Astrocyte (in vitro differentiated cells and primary cell): ENCODE results near the gene CNPY2. TPM values are rescaled to one million over a fixed set of nuclear protein-coding genes. Genes with fewer than 3 reads are reported as not detected.

Experiments used
- DNase-seq: peaks from one replicate; pipeline ENCODE4 v3.0.0-alpha.2; 2010; ENCODE audit warnings: low read depth
- FAIRE-seq: peaks from 2 replicates; lab custom pipeline; 2011; peaks lifted over from hg19 to GRCh38; lab: Jason Lieb, UNC
- H2AFZ ChIP-seq: 2 replicates; pipeline ENCODE4 v1.6.0; 2012; ENCODE audit warnings: low read depth, low read length, inconsistent platforms
- H3K27ac ChIP-seq: 2 replicates; pipeline ENCODE4 v1.5.1; 2011; ENCODE audit warnings: low read depth, low read length, inconsistent platforms
- H3K27me3 ChIP-seq: 2 replicates; pipeline ENCODE4 v1.6.0; 2011; ENCODE audit warnings: low read length, inconsistent platforms; ENCODE audit not compliant: insufficient read depth
- H3K36me3 ChIP-seq: 2 replicates; pipeline ENCODE4 v1.5.1; 2011; ENCODE audit warnings: low read length, inconsistent platforms; ENCODE audit not compliant: insufficient read depth
- H3K4me1 ChIP-seq: 2 replicates; pipeline ENCODE4 v1.5.1; 2011; ENCODE audit warnings: low read length, inconsistent platforms; ENCODE audit not compliant: insufficient read depth
- H3K4me2 ChIP-seq: 2 replicates; pipeline ENCODE4 v1.6.0; 2012; ENCODE audit warnings: low read length, inconsistent platforms
- H3K4me3 ChIP-seq: 2 replicates; pipeline ENCODE4 v1.5.1; 2011; ENCODE audit warnings: low read depth, mild to moderate bottlenecking, low read length, inconsistent platforms; ENCODE audit not compliant: insufficient read depth
- H3K79me2 ChIP-seq: 2 replicates; pipeline ENCODE4 v1.6.0; 2012; ENCODE audit warnings: mild to moderate bottlenecking, low read length, inconsistent platforms; ENCODE audit not compliant: insufficient read depth
- H3K9ac ChIP-seq: 2 replicates; pipeline ENCODE4 v1.6.0; 2012; ENCODE audit warnings: mild to moderate bottlenecking, low read length, inconsistent platforms
- H3K9me3 ChIP-seq: 2 replicates; pipeline ENCODE4 v1.5.1; 2012; ENCODE audit warnings: low read depth, mild to moderate bottlenecking, low read length, inconsistent platforms; ENCODE audit not compliant: insufficient read depth
- H4K20me1 ChIP-seq: 2 replicates; pipeline ENCODE4 v1.6.0; 2012; ENCODE audit warnings: low read length, inconsistent platforms; ENCODE audit not compliant: insufficient read depth
- H3K27ac Mint-ChIP-seq: one replicate; pipeline ENCODE4 v1.8.0; 2021; ENCODE audit warnings: mild to moderate bottlenecking, mixed read lengths; ENCODE audit not compliant: unreplicated experiment
- H3K27me3 Mint-ChIP-seq: one replicate; pipeline ENCODE4 v1.8.0; 2021; ENCODE audit warnings: low read depth, mixed read lengths; ENCODE audit not compliant: unreplicated experiment
- H3K36me3 Mint-ChIP-seq: one replicate; pipeline ENCODE4 v1.8.0; 2021; ENCODE audit warnings: low read depth, mixed read lengths; ENCODE audit not compliant: unreplicated experiment
- H3K4me1 Mint-ChIP-seq: one replicate; pipeline ENCODE4 v1.8.0; 2021; ENCODE audit warnings: low read depth, mixed read lengths; ENCODE audit not compliant: unreplicated experiment
- H3K4me3 Mint-ChIP-seq: one replicate; pipeline ENCODE4 v1.8.0; 2021; ENCODE audit warnings: mild to moderate bottlenecking, moderate library complexity, mixed read lengths; ENCODE audit not compliant: unreplicated experiment
- H3K9me3 Mint-ChIP-seq: one replicate; pipeline ENCODE4 v1.8.0; 2021; ENCODE audit warnings: mild to moderate bottlenecking, mixed read lengths; ENCODE audit not compliant: unreplicated experiment
- EZH2 ChIP-seq: IDR thresholded peaks from 2 replicates; pipeline ENCODE4 v1.6.1; 2012; ENCODE audit warnings: mild to moderate bottlenecking, low read length, inconsistent platforms; ENCODE audit not compliant: insufficient read depth
- total RNA-seq: library from RNA; stranded (reverse); gene quantifications from 2 replicates; pipeline ENCODE4 v1.2.1, GENCODE V29; 2021
- TF ChIP-seq, protein P1 (sequence below): IDR thresholded peaks from 2 replicates; pipeline ENCODE4 v1.5.1; 2011; ENCODE audit warnings: low read depth, mild to moderate bottlenecking, inconsistent platforms, low read length, moderate library complexity; ENCODE audit not compliant: insufficient read depth

CNPY2 gene
- total RNA-seq, 1 donor from 2014 or later, result 187 TPM

GRCh38 chr12:56332512-56333196 lies 16.9 kb upstream of the CNPY2 start:
- Mint-ChIP-seq H3K27ac (peak overlapping the region; percentile 99), H3K9me3 (no peaks in the 10 kb centered on the region), H3K27me3 (no peaks in the 10 kb centered on the region), H3K36me3 (peaks cover 2% of the 10 kb centered on the region), H3K4me3 (peak overlapping the region; percentile 92), H3K4me1 (peaks cover 4% of the 10 kb centered on the region)
- H3K4me2 ChIP-seq, result peak overlapping the region; percentile 89
- DNase-seq, result no peak
- H3K36me3 ChIP-seq, result no peaks in the 10 kb centered on the region
- H3K4me1 ChIP-seq, result peaks cover 15% of the 10 kb centered on the region
- peak overlapping the region; percentile 68 for H3K4me3 ChIP-seq
- H4K20me1 ChIP-seq, result no peaks in the 10 kb centered on the region
- H3K9ac ChIP-seq, result peak overlapping the region; percentile 87
- FAIRE-seq, result no peak
- H3K27ac ChIP-seq, result peak overlapping the region; percentile 95
- no peaks in the 10 kb centered on the region for H3K79me2 ChIP-seq
- peak overlapping the region; percentile 73 for H2AFZ ChIP-seq
- no peaks in the 10 kb centered on the region for H3K9me3 ChIP-seq
- TF ChIP-seq, protein P1, sequence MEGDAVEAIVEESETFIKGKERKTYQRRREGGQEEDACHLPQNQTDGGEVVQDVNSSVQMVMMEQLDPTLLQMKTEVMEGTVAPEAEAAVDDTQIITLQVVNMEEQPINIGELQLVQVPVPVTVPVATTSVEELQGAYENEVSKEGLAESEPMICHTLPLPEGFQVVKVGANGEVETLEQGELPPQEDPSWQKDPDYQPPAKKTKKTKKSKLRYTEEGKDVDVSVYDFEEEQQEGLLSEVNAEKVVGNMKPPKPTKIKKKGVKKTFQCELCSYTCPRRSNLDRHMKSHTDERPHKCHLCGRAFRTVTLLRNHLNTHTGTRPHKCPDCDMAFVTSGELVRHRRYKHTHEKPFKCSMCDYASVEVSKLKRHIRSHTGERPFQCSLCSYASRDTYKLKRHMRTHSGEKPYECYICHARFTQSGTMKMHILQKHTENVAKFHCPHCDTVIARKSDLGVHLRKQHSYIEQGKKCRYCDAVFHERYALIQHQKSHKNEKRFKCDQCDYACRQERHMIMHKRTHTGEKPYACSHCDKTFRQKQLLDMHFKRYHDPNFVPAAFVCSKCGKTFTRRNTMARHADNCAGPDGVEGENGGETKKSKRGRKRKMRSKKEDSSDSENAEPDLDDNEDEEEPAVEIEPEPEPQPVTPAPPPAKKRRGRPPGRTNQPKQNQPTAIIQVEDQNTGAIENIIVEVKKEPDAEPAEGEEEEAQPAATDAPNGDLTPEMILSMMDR, result no peak
- TF ChIP-seq EZH2, result no peak
- no peaks in the 10 kb centered on the region for H3K27me3 ChIP-seq

GRCh38 chr12:56330936-56331490 lies 15.2 kb upstream of the CNPY2 start:
- H3K4me1 ChIP-seq, result peaks cover 15% of the 10 kb centered on the region
- H3K9me3 ChIP-seq, result no peaks in the 10 kb centered on the region
- peaks cover 8% of the 10 kb centered on the region for H3K36me3 Mint-ChIP-seq
- no peaks in the 10 kb centered on the region for H3K9me3 Mint-ChIP-seq
- H2AFZ ChIP-seq, result no peak overlapping the region
- no peaks in the 10 kb centered on the region for H3K36me3 ChIP-seq
- H3K79me2 ChIP-seq, result no peaks in the 10 kb centered on the region
- no peak overlapping the region for H3K4me3 Mint-ChIP-seq
- DNase-seq (no peak), FAIRE-seq (no peak)
- no peaks in the 10 kb centered on the region for H3K27me3 ChIP-seq
- H3K4me1 Mint-ChIP-seq, result peaks cover 2% of the 10 kb centered on the region
- H3K27ac Mint-ChIP-seq, result no peak overlapping the region
- H3K4me2 ChIP-seq, result no peak overlapping the region
- no peak overlapping the region for H3K9ac ChIP-seq
- H3K4me3 ChIP-seq, result no peak overlapping the region
- H4K20me1 ChIP-seq, result no peaks in the 10 kb centered on the region
- TF ChIP-seq, protein P1, result no peak
- TF ChIP-seq EZH2, result no peak
- H3K27me3 Mint-ChIP-seq, result no peaks in the 10 kb centered on the region
- H3K27ac ChIP-seq, result no peak overlapping the region

GRCh38 chr12:56326533-56326932 lies 10.7 kb upstream of the CNPY2 start:
- Mint-ChIP-seq H3K9me3 (no peaks in the 10 kb centered on the region), H3K27me3 (no peaks in the 10 kb centered on the region), H3K4me1 (no peaks in the 10 kb centered on the region), H3K36me3 (peaks cover 20% of the 10 kb centered on the region), H3K4me3 (no peak overlapping the region), H3K27ac (no peak overlapping the region)
- Histone ChIP-seq H3K4me2 (no peak overlapping the region), H2AFZ (no peak overlapping the region), H3K4me3 (no peak overlapping the region), H3K9me3 (no peaks in the 10 kb centered on the region), H3K4me1 (no peaks in the 10 kb centered on the region), H3K27me3 (no peaks in the 10 kb centered on the region), H3K36me3 (peaks cover 2% of the 10 kb centered on the region), H3K79me2 (no peaks in the 10 kb centered on the region), H3K9ac (no peak overlapping the region), H3K27ac (no peak overlapping the region), H4K20me1 (no peaks in the 10 kb centered on the region)
- no peak for FAIRE-seq
- DNase-seq, result no peak
- TF ChIP-seq EZH2, result no peak
- TF ChIP-seq, protein P1, result no peak
